ENCODE results near the gene PRKCB.

DNA sequence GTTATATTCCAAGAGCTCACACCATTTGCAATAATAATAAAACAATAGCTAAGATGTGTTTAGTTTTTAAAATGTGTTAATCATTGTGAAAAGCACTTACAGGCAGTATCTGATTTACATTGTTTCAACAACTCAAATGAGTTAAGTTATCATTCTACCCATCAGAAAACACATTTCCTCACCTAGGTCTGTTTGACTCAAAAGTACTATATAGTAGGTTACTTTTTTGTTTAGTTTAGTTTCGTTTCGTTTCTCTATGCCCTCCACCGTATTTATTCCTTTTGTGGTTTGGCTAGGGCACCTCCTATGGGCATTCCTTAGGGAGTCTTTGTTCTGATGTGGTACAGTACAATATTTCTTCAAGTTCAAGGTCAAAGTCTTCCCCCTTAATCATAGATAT, 201.6 kb downstream of the PRKCB start:
- TF ChIP-seq REST (IDR thresholded peaks at IDR 0.05; ENCODE audit: insufficient read depth in 1 of 2, low read depth in 2 of 2, low read length in 2 of 2) = no peak
- no peak for TF ChIP-seq TAF1 (IDR thresholded peaks at IDR 0.05; ENCODE audit: borderline replicate concordance, insufficient read depth, low read length)

Measured in PFSK-1 (cell line).